AG09319 (cell line): ENCODE measurements around the gene SH3GL3.

Experiments
- DNase-seq: peaks from one replicate; pipeline ENCODE4 v3.0.0-alpha.2; 2010; ENCODE audit warnings: low read depth; ENCODE audit errors: extremely low read depth
- CTCF ChIP-seq: IDR thresholded peaks from 2 replicates; pipeline ENCODE4 v1.5.1; 2011; ENCODE audit warnings: low read depth, mild to moderate bottlenecking, inconsistent platforms, low read length, moderate library complexity

Gene SH3GL3

GRCh38 chr15:83559310-83559966 is 112.3 kb downstream of the SH3GL3 start:
- peak; percentile 29 for DNase-seq
- TF ChIP-seq CTCF = peak; percentile 88

GRCh38 chr15:83561661-83562060 is 114.5 kb downstream of the SH3GL3 start:
- TF ChIP-seq CTCF = no peak
- no peak for DNase-seq

- DNase-seq = no peak
Measured at GRCh38 chr15:83565138-83565537, 118.0 kb downstream of the SH3GL3 start.

GRCh38 chr15:83565553-83566159 is 118.5 kb downstream of the SH3GL3 start:
- no peak for DNase-seq
- TF ChIP-seq CTCF = peak; percentile 65

More at GRCh38 chr15:83565138-83565537, 118.0 kb downstream of the SH3GL3 start:
- TF ChIP-seq CTCF = no peak

- TF ChIP-seq CTCF = no peak
Measured at GRCh38 chr15:83567318-83567717, 120.2 kb downstream of the SH3GL3 start.

GRCh38 chr15:83569341-83569740 is 122.2 kb downstream of the SH3GL3 start:
- DNase-seq = no peak
- no peak for TF ChIP-seq CTCF

More at GRCh38 chr15:83567318-83567717, 120.2 kb downstream of the SH3GL3 start:
- no peak for DNase-seq

- TF ChIP-seq CTCF = no peak
Measured at GRCh38 chr15:83570756-83571155, 123.6 kb downstream of the SH3GL3 start.

More at GRCh38 chr15:83570756-83571155, 123.6 kb downstream of the SH3GL3 start:
- no peak for DNase-seq
